Omental fat pad (tissue), 4 donors: ENCODE measurements around the gene TTC1. TPM values are rescaled to one million over a fixed set of nuclear protein-coding genes. Genes with fewer than 3 reads are reported as not detected.

Experiments used
- ATAC-seq: fragments of 150-250 bp; one replicate; pipeline ENCODE4 v1.9.1; 2016; ENCODE audit warnings: mild to moderate bottlenecking, moderate library complexity; ENCODE audit not compliant: low FRiP score
- DNase-seq: peaks from one replicate; pipeline ENCODE4 v3.0.0-alpha.2; 2019; ENCODE audit warnings: low spot score
- total RNA-seq, 4 donors: library from RNA; depleted of rRNA; stranded (reverse); fragments of >200 nt; gene quantifications; one replicate each; pipeline ENCODE4 v1.1.0, GENCODE V29; 2016
- TF ChIP-seq, protein P1 (sequence below), 3 donors: fragments of 450-650 bp; IDR thresholded peaks; one replicate each; pipeline ENCODE4 v1.5.1; 2016 to 2017; ENCODE audit warnings: antibody characterized with exemption in 3 of 3, mild to moderate bottlenecking in 3 of 3, moderate library complexity in 2 of 3

TTC1 gene
- total RNA-seq, 4 donors from 2014 or later = 27.3 to 36.4 (median 27.8) TPM

DNA sequence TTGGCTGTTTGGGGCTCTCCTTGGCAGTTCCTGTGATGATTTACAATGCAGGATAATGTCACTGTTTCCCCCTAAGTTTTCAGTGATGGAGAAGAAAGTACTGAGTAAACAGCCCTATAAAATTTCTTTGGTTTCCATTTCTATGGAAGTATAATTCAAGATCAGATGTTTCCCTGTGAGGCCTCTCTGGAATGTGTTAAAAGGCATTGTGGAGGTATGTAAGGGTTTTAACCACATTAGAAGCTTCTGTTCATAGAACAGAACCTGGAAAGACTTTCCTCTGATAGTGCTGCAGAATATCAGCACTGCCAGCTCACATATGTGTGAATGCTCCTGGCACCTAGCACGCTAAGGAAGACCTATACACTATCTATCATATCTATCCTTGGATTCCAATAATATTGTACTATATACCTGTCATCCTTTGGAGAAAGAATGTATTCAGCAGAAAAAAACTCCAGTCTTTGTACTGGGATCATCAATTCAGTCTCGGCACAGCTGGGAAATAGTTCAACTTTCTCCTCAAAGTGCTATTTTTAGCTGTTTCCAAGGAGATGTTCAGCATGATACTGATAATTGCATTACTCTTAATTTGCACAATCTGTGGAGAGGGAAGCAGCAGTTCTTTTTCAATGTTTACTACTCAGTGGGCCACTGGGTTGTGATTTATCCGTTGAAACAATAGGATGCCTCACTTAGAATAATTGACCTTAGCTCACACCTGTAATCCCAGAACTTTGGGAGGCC is 21.9 kb downstream of the TTC1 start:
- DNase-seq = no peak
- peak; percentile 85 for ATAC-seq
- TF ChIP-seq, protein P1, sequence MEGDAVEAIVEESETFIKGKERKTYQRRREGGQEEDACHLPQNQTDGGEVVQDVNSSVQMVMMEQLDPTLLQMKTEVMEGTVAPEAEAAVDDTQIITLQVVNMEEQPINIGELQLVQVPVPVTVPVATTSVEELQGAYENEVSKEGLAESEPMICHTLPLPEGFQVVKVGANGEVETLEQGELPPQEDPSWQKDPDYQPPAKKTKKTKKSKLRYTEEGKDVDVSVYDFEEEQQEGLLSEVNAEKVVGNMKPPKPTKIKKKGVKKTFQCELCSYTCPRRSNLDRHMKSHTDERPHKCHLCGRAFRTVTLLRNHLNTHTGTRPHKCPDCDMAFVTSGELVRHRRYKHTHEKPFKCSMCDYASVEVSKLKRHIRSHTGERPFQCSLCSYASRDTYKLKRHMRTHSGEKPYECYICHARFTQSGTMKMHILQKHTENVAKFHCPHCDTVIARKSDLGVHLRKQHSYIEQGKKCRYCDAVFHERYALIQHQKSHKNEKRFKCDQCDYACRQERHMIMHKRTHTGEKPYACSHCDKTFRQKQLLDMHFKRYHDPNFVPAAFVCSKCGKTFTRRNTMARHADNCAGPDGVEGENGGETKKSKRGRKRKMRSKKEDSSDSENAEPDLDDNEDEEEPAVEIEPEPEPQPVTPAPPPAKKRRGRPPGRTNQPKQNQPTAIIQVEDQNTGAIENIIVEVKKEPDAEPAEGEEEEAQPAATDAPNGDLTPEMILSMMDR (IDR thresholded peaks at IDR 0.05) = no peak

DNA sequence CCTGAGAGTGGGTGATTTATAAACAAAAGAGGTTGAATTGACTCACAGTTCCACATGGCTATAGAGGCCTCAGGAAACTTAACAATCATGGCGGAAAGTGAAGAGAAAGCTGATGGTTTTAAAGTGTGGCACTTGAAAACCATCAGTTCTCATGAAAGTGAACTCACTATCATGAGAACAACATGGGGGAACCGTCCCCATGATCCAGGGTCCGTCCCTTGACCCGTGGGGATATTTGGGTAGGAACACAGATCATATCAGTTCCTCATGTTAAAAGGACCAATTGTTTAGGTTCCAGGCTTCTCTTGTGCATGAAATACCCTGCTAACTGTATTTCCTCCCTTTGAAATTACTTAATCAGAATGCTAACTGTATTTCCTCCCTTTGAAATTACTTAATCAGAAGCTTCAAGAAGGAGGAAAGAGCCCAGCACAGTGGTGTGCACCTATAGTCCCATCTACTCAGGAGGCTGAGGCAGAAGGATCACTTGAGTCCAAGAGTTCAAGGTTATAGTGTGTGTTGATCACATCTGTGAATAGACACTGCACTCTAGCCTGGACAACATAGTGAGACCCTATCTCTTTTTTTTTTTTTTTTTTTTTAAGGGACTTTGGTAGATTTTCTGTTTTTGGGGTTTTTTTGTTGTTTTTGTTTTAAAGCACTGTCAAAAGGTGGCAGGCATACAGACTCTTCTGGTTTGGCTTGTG is 24.8 kb downstream of the TTC1 start:
- no peak for ATAC-seq
- no peak for DNase-seq

DNA sequence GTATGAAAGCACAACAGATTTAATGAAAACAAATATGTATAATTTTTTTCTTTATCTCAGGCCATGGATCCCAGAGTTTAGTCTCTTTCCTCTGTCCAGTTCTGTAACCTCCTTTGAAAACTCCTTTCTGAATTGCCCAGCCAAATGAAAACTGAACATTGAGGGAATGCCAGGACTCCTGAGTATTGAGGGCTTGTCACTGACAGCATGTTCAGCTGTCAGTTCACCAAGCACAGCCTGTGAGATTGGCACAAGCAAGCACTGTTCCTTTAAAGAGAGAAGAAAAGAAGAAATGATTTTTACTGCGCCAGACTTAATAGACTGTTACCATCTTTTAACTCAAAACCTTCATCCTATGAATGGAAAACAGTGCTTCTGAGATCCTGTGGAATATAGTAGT is 27.3 kb downstream of the TTC1 start:
- DNase-seq (no peak), ATAC-seq (no peak)
- TF ChIP-seq, protein P1 (IDR thresholded peaks at IDR 0.05) = no peak

More for the DNA sequence above, 24.8 kb downstream of the TTC1 start:
- TF ChIP-seq, protein P1 (IDR thresholded peaks at IDR 0.05) = no peak

DNA sequence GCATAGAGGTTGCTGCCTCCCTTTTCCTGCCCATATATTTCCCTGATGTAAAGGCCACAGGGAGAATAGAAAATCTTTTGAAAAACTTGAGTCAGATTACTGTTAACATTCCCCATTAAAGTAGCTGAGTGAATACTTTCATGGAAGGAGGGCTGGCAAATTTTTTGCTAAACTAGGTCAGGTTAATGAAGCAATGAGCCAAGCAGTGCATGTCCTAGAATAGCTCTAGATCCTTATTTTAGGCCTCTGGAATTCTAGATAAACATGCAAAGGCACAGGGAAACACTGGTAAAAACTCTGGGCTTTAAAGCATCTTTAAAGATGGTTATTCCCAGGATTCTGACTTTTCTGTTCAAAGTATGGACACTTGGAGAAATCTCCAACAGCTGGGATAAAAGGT is 27.9 kb downstream of the TTC1 start:
- DNase-seq (no peak), ATAC-seq (no peak)
- TF ChIP-seq, protein P1 (IDR thresholded peaks at IDR 0.05) = no peak

DNA sequence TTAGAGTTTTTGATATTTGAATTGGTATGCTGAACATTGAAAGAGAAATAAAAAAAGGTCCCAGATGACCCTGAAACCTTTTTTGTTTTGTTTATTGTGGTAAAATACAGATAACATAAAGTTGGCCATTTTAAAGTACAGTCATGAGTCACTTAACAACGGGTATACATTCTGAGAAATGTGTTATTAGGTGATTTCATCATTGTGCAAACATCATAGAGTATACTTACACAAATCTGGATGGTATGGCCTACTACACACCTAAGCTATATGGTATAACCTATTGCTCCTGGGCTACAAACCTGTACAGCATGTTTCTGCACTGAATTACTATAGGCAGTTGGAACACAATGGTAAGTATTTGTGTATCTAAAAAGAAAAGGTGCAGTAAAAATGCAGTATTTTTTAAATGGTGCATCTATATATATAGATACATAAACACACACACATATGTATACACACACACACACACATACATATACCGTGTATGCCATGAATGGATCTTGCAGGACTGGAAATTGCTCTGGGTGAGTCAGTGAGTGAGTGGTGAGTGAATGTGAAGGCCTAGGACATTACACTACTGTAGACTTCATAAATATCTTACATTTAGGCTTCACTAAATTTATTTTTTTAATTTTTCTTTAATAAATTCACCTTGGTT is 31.0 kb downstream of the TTC1 start:
- DNase-seq (no peak), ATAC-seq (no peak)
- TF ChIP-seq, protein P1 (IDR thresholded peaks at IDR 0.05) = no peak

DNA sequence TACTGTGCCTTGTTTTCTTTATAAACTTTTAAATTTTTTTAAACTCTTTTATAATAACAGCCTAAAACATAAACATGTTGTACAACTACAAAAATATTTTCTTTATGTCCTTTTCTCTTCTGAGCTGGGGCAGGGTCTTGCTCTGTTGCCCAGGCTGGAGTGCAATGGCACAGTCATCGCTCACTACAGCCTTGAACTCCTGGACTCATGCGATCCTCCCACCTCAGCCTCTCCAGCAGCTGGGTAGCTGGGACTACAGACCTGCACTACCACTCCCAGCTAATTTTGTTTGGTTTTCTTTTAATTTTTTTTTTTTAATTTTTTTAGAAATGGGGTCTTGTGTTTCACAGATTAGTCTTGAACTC is 31.5 kb downstream of the TTC1 start:
- DNase-seq = no peak
- TF ChIP-seq, protein P1 (IDR thresholded peaks at IDR 0.05) = no peak
- ATAC-seq = no peak
